PC-3 (cell line): ENCODE data around the gene CMTM5.

Source experiments
- EZH2 ChIP-seq: fragments of 300-600 bp; sonication (generic); IDR thresholded peaks from one replicate; pipeline ENCODE4 v1.6.1; 2017; ENCODE audit warnings: antibody characterized with exemption, mild to moderate bottlenecking, low read length; ENCODE audit not compliant: unreplicated experiment
- TF ChIP-seq, protein P1 (sequence below): fragments of 300-600 bp; sonication (generic); conservative IDR thresholded peaks from 2 replicates; pipeline ENCODE4 v1.5.1; 2017; ENCODE audit warnings: antibody characterized with exemption, low read depth, mild to moderate bottlenecking, low read length

GRCh38 chr14:23346693-23347405, 30.0 kb upstream of the CMTM5 start:
- TF ChIP-seq, protein P1, sequence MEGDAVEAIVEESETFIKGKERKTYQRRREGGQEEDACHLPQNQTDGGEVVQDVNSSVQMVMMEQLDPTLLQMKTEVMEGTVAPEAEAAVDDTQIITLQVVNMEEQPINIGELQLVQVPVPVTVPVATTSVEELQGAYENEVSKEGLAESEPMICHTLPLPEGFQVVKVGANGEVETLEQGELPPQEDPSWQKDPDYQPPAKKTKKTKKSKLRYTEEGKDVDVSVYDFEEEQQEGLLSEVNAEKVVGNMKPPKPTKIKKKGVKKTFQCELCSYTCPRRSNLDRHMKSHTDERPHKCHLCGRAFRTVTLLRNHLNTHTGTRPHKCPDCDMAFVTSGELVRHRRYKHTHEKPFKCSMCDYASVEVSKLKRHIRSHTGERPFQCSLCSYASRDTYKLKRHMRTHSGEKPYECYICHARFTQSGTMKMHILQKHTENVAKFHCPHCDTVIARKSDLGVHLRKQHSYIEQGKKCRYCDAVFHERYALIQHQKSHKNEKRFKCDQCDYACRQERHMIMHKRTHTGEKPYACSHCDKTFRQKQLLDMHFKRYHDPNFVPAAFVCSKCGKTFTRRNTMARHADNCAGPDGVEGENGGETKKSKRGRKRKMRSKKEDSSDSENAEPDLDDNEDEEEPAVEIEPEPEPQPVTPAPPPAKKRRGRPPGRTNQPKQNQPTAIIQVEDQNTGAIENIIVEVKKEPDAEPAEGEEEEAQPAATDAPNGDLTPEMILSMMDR, result no peak
- no peak for TF ChIP-seq EZH2
